HG03469 (cell line): ENCODE measurements around the gene UBE2E2.

ENCODE experiments used
- ATAC-seq: cut with Tn5 transposase; IDR thresholded peaks from one replicate; pipeline ENCODE4 v1.9.1; 2021; ENCODE audit warnings: mild to moderate bottlenecking, moderate library complexity, moderate number of reproducible peaks; ENCODE audit not compliant: unreplicated experiment

Gene UBE2E2

DNA sequence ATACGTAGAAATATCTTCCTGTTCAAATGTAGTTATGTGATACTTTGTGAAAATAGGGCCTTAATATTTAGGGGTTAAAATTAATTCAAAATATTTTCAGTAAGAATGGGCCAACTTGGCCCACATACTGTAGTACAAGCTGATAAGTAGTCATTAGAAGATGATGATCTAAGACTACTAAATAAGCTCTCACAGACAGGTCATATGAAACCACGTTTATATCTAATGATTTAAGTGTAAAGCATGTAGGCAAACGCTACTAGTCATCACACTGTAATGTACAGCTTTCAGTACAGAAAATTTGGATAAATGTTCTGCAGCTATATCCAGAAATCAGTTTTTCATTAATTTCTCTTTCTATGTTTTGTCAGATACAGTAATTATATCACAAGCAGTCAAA is 228.6 kb downstream of the UBE2E2 start:
- ATAC-seq: no peak

GRCh38 chr3:23435318-23435717 is 232.2 kb downstream of the UBE2E2 start:
- ATAC-seq: no peak

- no peak for ATAC-seq
Observed at GRCh38 chr3:23435904-23436303, 232.8 kb downstream of the UBE2E2 start.

- no peak for ATAC-seq
Observed at GRCh38 chr3:23437484-23438145, 234.5 kb downstream of the UBE2E2 start.

DNA sequence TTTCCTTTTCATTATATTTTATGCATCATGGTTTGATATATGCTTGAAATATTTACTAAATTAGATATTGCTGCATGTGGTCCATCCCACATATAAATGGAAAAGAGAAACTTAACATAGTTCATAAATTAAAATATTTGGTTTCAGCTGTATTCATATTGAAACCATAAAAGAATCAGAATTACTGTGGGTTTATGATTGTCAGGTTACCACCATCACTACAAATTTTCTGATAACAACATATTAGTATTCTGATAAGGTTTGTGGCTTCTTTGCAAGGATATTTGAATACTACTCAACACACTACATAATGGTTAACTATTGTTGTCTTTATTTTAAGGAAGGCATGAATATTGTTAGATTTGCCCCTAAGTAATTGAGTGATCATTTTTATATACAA is 235.5 kb downstream of the UBE2E2 start:
- ATAC-seq: no peak

- no peak for ATAC-seq
Observed at GRCh38 chr3:23439080-23439479, 236.0 kb downstream of the UBE2E2 start.

- ATAC-seq: no peak
Observed at GRCh38 chr3:23440416-23441294, 237.5 kb downstream of the UBE2E2 start.

GRCh38 chr3:23442598-23443383 is 239.7 kb downstream of the UBE2E2 start:
- peak; percentile 55 for ATAC-seq

DNA sequence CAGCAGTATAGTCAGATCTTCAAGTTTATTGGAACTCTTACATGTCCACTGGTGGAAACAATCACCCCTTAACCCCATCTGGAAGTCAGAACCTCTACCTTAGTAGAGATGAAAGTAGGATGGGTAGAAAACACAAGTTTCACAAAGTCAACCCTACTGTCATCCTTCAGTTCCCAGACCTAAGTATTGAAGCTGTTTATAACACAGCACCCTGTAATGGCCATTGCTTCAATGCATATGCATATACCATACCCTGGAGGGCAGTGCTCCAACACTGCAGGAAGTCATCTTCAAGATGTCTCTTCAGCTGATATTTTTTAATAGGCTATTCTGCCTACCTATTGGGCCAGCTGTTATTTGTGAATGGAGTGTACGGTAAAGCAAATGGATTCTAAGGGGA is 241.3 kb downstream of the UBE2E2 start:
- no peak for ATAC-seq

DNA sequence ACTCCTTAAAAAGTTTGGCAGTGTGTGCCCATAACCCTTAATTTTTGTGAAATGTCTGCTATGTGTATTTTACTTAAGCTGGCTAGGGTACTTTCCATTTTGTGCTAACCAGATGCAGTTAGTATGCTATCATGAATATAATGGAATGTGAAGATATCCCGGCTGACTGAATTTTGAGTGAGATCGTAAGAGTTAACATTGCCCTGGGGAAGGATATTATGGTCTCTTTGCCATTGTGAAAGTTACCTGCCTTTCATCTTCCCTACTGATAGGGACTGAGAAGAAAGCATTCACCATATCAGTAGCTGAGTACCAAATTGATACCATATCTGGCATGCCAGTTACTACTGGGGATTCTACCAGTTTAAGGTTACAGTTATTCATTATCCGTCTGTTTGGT is 243.2 kb downstream of the UBE2E2 start:
- no peak for ATAC-seq

GRCh38 chr3:23448998-23449537 is 245.9 kb downstream of the UBE2E2 start:
- ATAC-seq: no peak

DNA sequence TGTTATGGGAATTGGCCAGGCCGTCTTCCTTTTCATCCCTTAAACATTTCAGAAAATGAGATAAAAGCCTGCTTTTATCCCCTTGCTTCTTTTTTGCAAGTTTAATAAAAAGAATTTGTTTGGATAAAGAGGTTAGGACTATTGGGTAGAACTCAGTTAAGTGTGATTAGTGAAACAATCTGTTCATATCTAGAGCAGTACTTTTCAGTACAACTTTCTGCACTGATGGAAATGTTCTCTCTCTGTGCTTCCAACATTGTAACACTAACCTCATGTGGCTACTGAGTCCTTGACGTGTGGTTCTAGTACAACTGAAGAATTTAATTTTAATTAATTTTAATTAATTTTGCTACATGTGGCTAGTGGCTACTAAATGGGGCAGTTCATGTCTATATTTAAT is 246.9 kb downstream of the UBE2E2 start:
- no peak for ATAC-seq

DNA sequence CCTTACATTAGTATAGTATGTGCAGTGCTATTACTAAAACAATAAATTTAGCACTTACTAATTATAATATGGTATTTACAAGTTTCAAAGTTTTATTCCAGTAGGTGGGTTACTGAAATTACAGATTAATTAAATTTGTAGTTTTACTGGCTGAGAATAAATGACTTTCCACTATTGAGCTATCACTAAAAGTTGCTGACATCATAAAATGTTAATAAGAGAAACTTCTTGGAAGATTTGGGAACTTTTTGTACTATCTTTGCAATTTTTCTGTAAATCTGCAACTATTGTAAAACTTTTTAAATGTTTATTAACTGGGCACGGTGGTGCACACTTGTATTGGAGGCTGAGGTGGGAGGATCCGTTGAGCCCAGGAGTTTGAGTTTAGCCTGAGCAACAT is 247.7 kb downstream of the UBE2E2 start:
- no peak for ATAC-seq

- no peak for ATAC-seq
Observed at GRCh38 chr3:23452408-23452807, 249.3 kb downstream of the UBE2E2 start.

GRCh38 chr3:23455084-23455483 is 252.0 kb downstream of the UBE2E2 start:
- ATAC-seq: no peak

DNA sequence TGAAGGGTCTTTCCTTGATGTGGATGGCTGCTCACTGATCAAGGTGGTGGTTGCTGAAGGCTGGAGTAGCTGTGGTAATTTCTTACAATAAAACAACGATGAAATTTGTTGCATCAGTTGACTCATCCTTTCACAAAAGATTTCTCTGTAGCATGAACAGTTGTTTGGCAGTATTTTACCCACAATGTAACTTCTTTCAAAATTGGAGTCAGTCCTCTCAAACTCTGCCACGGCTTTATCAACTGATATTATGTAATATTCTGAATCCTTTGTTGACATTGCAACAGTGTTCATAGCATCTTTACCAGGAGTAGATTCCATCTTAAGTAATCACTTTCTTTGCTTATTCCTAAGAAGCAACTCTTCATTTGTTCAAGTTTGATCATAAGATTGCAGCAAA is 252.6 kb downstream of the UBE2E2 start:
- ATAC-seq: no peak

GRCh38 chr3:23457697-23458096 is 254.6 kb downstream of the UBE2E2 start:
- ATAC-seq: no peak

DNA sequence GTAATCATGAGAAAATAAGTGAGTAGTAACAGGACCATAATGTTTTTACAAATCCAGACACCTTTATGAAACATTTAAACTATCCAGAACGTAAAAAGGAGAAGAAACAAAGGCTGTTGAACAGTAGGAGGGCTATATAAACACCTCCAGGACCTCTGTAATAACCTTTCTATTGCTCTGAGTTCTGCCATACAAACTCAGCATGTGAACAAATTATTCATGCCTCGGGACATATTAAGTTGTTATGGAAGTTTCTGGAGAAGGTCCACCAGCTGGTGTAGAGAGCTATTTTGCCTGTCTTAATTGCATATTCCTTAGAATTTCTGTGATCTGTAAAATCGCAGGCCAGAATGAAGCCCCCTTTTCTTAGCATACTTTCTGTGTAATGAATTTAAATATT is 256.3 kb downstream of the UBE2E2 start:
- no peak for ATAC-seq

- no peak for ATAC-seq
Observed at GRCh38 chr3:23459889-23460546, 256.9 kb downstream of the UBE2E2 start.

- ATAC-seq: no peak
Observed at GRCh38 chr3:23461069-23461468, 257.9 kb downstream of the UBE2E2 start.

- ATAC-seq: no peak
Observed at GRCh38 chr3:23463791-23464190, 260.7 kb downstream of the UBE2E2 start.
